Esophagus squamous epithelium (tissue), 4 donors: ENCODE data around the gene RARG.

Experiments
- POLR2A ChIP-seq, 4 donors: fragments of 450-650 bp; IDR thresholded peaks; one replicate each; pipeline ENCODE4 v1.6.1; 2017; ENCODE audit warnings: antibody characterized with exemption in 4 of 4, mild to moderate bottlenecking in 4 of 4, moderate library complexity in 3 of 4
- TF ChIP-seq, protein P1 (sequence below), 6 experiments: fragments of 450-650 bp in 4 of 6; fragments of 200-600 bp in 2 of 6; sonication (generic) in 2 of 6; IDR thresholded peaks; one replicate each; pipeline ENCODE4 v1.5.1; 2016 to 2019; ENCODE audit warnings: antibody characterized with exemption in 6 of 6, mild to moderate bottlenecking in 4 of 6, moderate library complexity in 4 of 6

DNA sequence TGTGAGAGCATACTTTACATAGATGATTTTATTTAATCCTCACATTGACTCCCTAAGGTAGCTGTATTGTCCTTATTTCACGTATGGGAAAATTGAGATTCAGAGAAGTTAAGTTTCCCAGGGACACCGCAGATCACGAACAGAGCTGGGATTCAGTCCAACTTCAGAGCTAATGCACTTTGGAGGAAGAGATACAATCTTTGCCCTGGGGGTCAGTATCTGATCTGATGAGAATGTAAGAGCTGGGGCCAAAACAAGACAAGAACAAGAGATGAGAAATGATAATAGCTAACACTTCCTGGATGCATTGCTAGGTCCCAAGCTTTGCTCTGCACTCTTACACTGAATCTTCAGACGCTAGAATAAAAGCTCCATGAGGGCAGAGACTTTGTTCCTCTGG is 45.3 kb downstream of the RARG start:
- TF ChIP-seq, protein P1, sequence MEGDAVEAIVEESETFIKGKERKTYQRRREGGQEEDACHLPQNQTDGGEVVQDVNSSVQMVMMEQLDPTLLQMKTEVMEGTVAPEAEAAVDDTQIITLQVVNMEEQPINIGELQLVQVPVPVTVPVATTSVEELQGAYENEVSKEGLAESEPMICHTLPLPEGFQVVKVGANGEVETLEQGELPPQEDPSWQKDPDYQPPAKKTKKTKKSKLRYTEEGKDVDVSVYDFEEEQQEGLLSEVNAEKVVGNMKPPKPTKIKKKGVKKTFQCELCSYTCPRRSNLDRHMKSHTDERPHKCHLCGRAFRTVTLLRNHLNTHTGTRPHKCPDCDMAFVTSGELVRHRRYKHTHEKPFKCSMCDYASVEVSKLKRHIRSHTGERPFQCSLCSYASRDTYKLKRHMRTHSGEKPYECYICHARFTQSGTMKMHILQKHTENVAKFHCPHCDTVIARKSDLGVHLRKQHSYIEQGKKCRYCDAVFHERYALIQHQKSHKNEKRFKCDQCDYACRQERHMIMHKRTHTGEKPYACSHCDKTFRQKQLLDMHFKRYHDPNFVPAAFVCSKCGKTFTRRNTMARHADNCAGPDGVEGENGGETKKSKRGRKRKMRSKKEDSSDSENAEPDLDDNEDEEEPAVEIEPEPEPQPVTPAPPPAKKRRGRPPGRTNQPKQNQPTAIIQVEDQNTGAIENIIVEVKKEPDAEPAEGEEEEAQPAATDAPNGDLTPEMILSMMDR (IDR thresholded peaks at IDR 0.05), result no peak
- no peak for TF ChIP-seq POLR2A (IDR thresholded peaks at IDR 0.05)
